GF-D8 (cell line): ENCODE measurements around the gene DNAL4.

Source experiments
- DNase-seq: peaks from one replicate; lab custom pipeline; 2025; lab: John Stamatoyannopoulos, UW

DNAL4 gene

GRCh38 chr22:38784856-38785255 lies 9.1 kb downstream of the DNAL4 start:
- DNase-seq = no peak

DNA sequence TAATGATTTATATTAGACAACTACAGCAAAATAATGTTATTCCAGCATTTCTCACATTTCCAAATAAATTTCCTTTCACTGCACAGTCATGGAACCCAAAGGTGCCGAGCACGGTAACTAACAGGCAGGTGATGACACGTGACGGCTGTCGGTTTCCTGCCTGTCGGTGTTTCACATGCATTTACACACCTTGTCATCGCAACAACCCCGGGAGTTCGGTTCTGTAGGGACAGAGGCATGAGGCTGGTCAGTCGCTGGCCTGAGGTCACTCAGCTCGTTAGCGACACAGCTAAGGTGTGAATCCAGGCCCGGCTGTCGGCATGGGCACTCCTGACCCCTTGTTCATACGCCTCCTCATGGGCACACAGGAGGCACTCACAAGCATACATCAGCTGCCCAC lies 9.9 kb downstream of the DNAL4 start:
- DNase-seq = no peak

DNA sequence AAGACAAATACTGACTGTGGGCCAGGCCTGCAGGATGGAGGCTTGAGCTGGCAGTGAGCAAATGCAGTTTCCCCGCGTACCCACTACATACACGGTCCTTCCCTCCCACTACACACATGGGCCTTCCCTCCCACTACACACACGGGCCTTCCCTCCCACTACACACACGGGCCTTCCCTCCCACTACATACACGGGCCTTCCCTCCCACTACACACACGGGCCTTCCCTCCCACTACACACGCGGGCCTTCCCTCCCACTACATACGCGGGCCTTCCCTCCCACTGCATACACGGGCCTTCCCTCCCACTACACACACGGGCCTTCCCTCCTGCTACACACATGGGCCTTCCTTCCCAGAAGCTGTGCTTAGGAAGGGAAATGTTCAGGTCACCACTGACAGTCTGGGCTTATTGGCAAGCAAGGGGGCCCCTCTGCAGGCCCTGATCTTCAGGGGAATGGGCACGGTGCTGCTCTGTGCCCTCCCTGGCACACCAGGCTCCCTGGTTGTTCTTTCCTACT lies 10.8 kb downstream of the DNAL4 start:
- no peak for DNase-seq

GRCh38 chr22:38782402-38783094 lies 11.4 kb downstream of the DNAL4 start:
- no peak for DNase-seq

DNA sequence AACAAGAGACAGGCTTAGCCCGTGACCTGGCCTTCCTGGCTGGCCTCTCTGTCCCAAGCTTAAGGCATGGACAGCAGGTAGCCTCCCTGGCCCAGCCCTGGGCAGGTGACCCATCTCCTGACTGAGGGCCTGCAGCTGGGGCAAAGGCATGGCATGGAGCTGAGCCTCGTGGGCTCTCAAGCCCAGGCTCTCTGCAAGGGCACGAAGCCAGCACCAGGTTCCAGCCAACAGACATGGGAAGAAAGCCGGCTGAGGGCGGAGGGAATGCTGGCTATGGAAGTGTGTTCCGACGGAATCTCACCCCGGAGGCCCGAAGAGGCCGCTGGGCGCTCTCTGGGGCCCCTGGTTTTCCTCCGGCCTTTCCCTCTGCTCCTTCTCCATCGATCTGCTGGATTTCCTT lies 12.9 kb downstream of the DNAL4 start:
- DNase-seq = no peak

- DNase-seq = no peak
Observed at GRCh38 chr22:38777087-38777671, 16.8 kb downstream of the DNAL4 start.

DNA sequence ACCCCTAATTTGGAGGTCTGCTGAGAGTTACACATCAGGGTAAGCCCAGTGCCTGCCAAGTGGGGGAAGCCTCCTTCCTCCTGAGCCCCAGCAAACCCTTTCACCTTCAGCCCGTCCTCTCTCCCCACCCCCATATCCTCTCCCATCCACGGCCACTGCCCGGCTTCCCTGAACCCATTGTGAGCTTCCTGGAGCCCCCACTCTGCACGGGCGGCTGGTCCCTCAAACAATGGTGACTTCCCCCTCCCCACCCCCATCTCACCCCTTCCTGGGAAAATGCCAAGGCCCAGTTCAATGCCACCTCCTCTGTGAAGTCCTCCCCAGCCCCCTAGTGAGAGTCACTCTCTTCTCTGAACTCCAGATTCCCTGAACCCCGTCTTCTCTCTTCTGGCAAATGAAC lies 17.9 kb downstream of the DNAL4 start:
- DNase-seq = no peak

- DNase-seq = no peak
Observed at GRCh38 chr22:38775656-38776055, 18.3 kb downstream of the DNAL4 start.

- no peak for DNase-seq
Observed at GRCh38 chr22:38774496-38775166, 19.3 kb downstream of the DNAL4 start.

- DNase-seq = no peak
Observed at GRCh38 chr22:38773363-38773946, 20.5 kb downstream of the DNAL4 start.

GRCh38 chr22:38772623-38772873 lies 21.4 kb downstream of the DNAL4 start:
- DNase-seq = no peak

DNA sequence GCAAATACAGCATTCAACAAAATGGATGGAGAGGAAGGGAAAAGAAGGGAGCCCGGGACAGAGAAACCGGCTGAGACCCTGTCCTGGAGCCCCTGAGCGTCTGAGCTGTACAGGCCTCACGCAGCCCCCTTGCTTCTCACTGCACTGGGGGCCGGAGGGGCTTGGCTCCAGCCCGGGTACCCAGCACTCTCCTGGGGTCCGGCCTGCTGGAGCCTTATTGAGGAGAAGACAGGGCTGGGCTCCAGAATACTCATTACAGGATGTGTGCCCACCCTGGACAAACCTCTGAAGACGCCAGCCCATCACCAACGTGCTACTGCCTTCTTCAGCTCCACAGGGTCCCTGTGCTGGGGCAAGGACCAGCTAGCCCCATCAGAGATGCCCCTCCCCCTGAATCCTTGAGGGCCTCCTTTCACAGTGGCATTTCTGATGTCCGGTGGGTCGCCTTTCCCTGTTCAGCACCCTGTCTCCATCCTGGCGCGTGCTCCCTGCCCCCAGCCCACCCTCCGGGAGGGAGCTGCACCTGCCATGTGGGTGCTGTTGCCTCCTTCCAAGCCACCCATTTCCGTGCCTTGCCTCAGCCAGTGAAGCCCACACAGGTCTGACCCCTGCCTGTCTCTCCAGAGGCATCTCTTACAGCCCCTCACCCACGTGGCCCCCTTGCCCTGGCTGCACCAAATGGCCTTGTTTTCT lies 23.5 kb downstream of the DNAL4 start:
- DNase-seq = no peak

GRCh38 chr22:38768036-38768435 lies 25.9 kb downstream of the DNAL4 start:
- DNase-seq = no peak

- no peak for DNase-seq
Observed at GRCh38 chr22:38767313-38767712, 26.6 kb downstream of the DNAL4 start.

GRCh38 chr22:38766076-38766777 lies 27.7 kb downstream of the DNAL4 start:
- DNase-seq = no peak

GRCh38 chr22:38762551-38762983 lies 31.4 kb downstream of the DNAL4 start:
- no peak for DNase-seq

DNA sequence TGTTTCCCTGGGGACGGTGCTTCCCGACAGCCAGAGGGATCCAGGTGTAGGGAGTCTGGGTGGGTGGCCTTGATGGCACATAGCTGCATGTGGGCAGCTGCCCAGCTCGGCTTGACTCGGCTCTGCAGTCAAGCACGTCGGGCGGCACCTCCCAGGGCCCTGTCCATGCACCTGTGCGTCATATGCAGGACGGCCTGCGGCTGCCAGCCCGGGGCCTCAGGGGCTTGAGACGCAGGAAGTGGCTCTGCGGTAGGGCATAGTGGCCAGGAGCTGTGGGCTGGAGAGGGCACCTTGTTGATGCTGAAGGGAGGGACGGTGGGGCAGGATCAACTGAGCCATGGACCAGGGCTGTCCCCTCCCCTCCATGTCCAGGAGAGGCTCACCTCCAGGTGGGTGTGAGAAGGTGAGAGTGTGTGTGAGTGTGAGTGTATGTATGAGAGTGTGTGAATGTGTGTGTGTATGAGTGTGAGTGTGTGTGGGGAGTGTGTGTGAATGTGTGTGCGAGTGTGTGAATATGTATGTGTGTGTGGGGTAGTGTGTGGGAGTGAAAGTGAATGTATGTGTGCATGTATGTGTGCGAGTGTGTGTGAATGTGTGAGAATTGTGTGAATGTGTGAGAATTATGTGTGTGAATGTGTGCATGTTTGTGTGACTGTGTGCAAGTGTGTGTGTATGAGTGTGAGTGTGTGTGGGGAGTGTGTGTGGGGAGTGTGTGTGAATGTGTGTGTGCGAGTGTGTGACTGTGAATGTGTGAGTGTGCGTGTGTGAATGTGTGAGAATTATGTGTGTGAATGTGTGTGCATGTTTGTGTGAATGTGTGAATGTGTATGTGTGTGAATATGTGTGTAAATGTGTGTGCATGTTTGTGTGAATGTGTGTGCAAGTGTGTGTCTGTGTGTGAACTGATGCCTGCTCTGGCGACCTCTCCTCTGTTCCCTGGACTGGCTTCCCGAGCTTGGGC lies 32.5 kb downstream of the DNAL4 start:
- no peak for DNase-seq

DNA sequence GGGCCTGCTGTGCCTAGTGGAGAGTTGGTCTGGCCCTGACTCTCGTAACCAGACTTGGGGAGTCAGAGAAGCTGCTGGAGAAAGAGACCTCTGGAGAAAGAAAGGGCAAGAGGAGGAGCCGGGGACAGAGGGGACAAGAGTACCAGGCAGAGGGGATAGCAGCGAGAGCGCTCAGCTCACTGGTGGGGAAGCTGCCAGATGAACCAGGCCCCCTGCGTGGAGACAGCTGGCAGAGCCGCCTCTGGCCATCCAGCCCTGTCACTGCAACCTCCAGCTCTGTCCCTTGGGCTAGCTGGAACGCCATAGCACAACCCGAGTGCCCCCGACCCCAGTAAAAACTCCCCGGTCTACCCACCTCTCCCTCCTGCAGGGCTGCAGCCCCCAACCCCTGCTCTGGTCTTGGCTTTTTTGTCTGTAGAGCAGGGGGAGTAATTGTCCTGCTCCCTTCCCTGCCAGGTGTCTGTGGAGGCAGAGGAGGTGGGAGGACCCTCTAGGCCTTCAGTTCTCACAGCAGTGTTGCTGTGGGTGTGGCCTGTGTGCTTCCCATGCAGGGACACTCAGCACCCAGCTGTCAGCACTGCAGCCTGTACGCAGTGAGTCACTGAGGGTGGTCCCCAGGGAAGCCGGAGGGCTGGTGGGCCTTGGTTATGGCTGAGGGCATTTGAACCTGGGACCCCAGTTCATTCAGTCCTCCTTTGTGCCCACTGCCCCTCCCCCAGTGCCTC lies 33.3 kb downstream of the DNAL4 start:
- no peak for DNase-seq

DNA sequence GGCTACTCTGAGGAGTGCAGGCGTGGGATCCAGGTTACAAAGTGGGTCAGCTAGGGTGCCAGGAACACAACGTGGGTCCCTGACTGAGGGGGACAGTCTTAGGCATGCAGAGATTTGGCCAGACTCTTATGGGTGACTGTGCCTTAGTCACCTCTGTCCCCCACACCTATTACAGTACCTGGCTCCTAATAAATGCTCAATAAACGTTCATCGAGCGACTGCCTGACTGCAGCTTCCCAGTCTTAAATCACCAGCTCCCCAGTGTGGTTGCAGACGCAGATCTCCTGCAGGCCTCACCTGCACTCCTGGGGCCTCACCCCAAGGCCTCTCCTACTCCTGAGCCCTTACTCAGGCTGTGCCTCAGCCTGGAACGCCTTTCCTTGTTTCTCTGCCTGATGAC lies 34.9 kb downstream of the DNAL4 start:
- no peak for DNase-seq
